Ovary (tissue), 9 donors: Measurements from ENCODE around the gene PCGF3. TPM values are rescaled to one million over a fixed set of nuclear protein-coding genes. Genes with fewer than 3 reads are reported as not detected.
"Not testable (repeated sequence)": the region's sequence is repeated elsewhere in the genome, so short reads cannot be mapped to it uniquely, and the experiment has no call there.

Experiments
- DNase-seq, 5 donors: peaks; one replicate each; pipeline ENCODE4 v3.0.0-alpha.2; 2019 to 2020
- H3K27ac ChIP-seq, 2 donors: fragments of 200-600 bp; one replicate each; pipeline versions ENCODE4 v1.5.1 to v1.8.0; 2019 to 2022
- H3K27me3 ChIP-seq: fragments of 200-600 bp; one replicate; pipeline ENCODE4 v1.8.0; 2022
- H3K36me3 ChIP-seq: fragments of 200-600 bp; sonication (generic); one replicate; pipeline ENCODE4 v1.5.1; 2019
- H3K4me1 ChIP-seq: one replicate; pipeline ENCODE4 v1.8.1; 2013; ENCODE audit warnings: mild to moderate bottlenecking, moderate library complexity; ENCODE audit not compliant: insufficient read depth
- H3K4me3 ChIP-seq: fragments of 200-600 bp; sonication (generic); one replicate; pipeline ENCODE4 v1.5.1; 2017
- H3K9me3 ChIP-seq, 2 donors: fragments of 200-600 bp in 1 of 2; sonication (generic) in 1 of 2; one replicate each; pipeline versions ENCODE4 v1.5.1 to v1.8.1; 2013 to 2019; ENCODE audit warnings: mild to moderate bottlenecking in 1 of 2, moderate library complexity in 1 of 2
- EP300 ChIP-seq: sonication (generic); formaldehyde crosslinking; IDR thresholded peaks from one replicate; pipeline ENCODE4 v1.6.1; 2017; ENCODE audit warnings: antibody characterized with exemption
- POLR2A ChIP-seq: fragments of 450-650 bp; IDR thresholded peaks from one replicate; pipeline ENCODE4 v1.6.1; 2017; ENCODE audit warnings: antibody characterized with exemption, mild to moderate bottlenecking, moderate library complexity
- WGBS, 3 donors: extraction: QIAGEN DNeasy Blood & Tissue Kit in 1 of 3; methylation state at CpG; one replicate each; pipeline versions ENCODE4 v1.1.5 to v1.1.7; 2013 to 2017; 5-methylcytosine and 5-hydroxymethylcytosine counted together
- intact Hi-C, 4 donors: fragments of 100-400 bp; cut with DNase I; formaldehyde crosslinking; loops; one replicate each; pipeline versions ENCODE4 v1.11.0 to v1.15.1; 2022 to 2023
- polyA plus RNA-seq, 2 donors: library from polyadenylated mRNA; stranded (reverse); fragments of 200-250 nt in 1 of 2; fragments of 350-450 nt in 1 of 2; fragmentation: Illumina TruSeq in 1 of 2; extraction: RNeasy Lipid Tissue Mini Kit (QIAGEN cat#74804) in 1 of 2; gene quantifications; one replicate each; pipeline ENCODE4 v1.2.3, GENCODE V29; 2013 to 2014
- total RNA-seq, 7 donors: library from RNA; depleted of rRNA in 2 of 7; stranded (reverse); fragments of >200 nt in 2 of 7; fragmentation: NEBNext Ultra II Directional in 3 of 7; extraction: Animal tissue kit (Norgen Biotek cat#: 25700) in 3 of 7; gene quantifications; one replicate each; pipeline versions ENCODE4 v1.1.0 to v1.2.4, GENCODE V29; 2016 to 2023
- TF ChIP-seq, protein P1 (sequence below), 3 donors: fragments of 450-650 bp in 2 of 3; fragments of 200-600 bp in 1 of 3; IDR thresholded peaks; one replicate each; pipeline versions ENCODE4 v1.5.1 to v1.8.0; 2016 to 2022; ENCODE audit warnings: antibody characterized with exemption in 3 of 3, mild to moderate bottlenecking in 1 of 3
- donor health status: DM: no; HTN: no; CAD: no; lungs with moderate emphysema.
- donor health status: DM: no; HTN: no; CAD: no.
- donor health status: Bipolar disorder and iron deficiency.
- donor health status: DM: yes; HTN: yes; CAD: no.
- donor health status: DM: no; HTN: no; CAD: no.
- donor health status: DM: yes; HTN: yes; CAD: no.

PCGF3 gene
- total and polyA plus RNA-seq, 9 donors = 21.7 to 51.2 (median 45.3) TPM

DNA sequence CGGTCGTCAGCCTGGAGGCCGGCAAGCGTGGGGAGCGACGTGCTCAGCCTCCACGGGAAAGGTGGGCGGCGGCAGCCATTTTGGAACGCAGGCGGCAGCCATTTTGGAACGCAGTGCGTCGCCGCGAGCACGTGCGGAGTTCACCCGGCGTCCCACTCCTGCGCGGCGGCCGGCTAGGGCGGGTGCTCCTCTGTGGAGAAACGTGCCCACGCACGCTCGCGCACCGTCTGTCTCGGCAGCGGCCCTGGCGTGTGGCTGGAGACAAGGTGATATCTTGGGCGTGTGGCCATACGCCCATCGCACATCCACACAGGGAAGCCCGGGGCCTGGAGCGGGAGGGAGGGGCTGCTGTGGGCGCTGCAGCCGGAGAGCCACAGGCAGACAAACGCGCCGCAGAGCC lies 99.2 kb downstream of the PCGF3 start:
- no peak overlapping the region for H3K27ac ChIP-seq
- peaks cover 0 to 10% of the 10 kb centered on the region in 2 donors for H3K9me3 ChIP-seq
- TF ChIP-seq, protein P1, sequence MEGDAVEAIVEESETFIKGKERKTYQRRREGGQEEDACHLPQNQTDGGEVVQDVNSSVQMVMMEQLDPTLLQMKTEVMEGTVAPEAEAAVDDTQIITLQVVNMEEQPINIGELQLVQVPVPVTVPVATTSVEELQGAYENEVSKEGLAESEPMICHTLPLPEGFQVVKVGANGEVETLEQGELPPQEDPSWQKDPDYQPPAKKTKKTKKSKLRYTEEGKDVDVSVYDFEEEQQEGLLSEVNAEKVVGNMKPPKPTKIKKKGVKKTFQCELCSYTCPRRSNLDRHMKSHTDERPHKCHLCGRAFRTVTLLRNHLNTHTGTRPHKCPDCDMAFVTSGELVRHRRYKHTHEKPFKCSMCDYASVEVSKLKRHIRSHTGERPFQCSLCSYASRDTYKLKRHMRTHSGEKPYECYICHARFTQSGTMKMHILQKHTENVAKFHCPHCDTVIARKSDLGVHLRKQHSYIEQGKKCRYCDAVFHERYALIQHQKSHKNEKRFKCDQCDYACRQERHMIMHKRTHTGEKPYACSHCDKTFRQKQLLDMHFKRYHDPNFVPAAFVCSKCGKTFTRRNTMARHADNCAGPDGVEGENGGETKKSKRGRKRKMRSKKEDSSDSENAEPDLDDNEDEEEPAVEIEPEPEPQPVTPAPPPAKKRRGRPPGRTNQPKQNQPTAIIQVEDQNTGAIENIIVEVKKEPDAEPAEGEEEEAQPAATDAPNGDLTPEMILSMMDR (IDR thresholded peaks at IDR 0.05) = no peak
- TF ChIP-seq EP300 = no peak
- TF ChIP-seq POLR2A = no peak
- intact Hi-C loops = no loop called here
- H3K36me3 ChIP-seq = no peaks in the 10 kb centered on the region
- no peak overlapping the region for H3K4me3 ChIP-seq
- H3K4me1 ChIP-seq = no peaks in the 10 kb centered on the region
- DNase-seq = no peak
- H3K27me3 ChIP-seq = no peaks in the 10 kb centered on the region
- WGBS, 3 donors = 72 to 85% (median 79%) methylated on average over 44 of the region's 44 CpGs

DNA sequence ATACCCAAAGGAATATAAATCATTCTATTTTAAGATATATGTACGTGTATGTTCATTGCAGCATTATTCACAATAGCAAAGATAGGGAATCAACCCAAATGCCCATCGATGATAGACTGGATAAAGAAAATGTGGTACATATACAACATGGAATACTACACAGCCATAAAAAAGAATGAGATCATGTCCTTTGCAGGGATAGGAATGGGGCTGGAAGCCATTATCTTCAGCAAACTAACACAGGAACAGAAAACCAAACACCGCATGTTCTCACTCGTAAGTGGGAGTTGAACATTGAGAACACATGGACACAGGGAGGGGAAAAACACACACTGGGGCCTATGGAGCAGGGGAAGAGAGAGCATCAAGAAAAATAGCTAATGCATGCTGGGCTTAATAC lies 101.3 kb downstream of the PCGF3 start:
- H3K4me1 ChIP-seq, H3K36me3 ChIP-seq, H3K27ac ChIP-seq, H3K9me3 ChIP-seq, H3K27me3 ChIP-seq, intact Hi-C loops, DNase-seq, H3K4me3 ChIP-seq: not testable (repeated sequence)
- WGBS, 3 donors = 82 to 92% (median 89%) methylated on average over 4 of the region's 4 CpGs

DNA sequence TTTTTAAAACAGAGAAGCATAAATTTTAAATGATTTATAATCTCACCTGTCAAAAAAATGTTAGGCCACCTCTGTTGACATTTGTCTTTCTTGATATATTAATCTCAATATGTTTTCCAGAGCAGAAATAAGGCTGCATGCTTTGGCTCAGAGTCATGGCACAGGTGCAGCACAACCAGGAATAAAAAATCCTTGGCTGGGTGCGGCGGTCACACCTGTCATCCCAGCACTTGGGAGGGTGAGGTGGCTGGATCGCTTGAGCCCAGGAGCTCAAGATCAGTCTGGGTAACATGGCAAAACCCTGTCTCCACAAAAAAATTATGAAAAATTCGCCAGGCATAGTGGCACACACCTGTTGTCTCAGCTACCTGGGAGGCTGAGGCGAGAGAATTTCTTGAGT lies 102.2 kb downstream of the PCGF3 start:
- DNase-seq = no peak
- H3K4me1 ChIP-seq = no peaks in the 10 kb centered on the region
- intact Hi-C loops = no loop called here
- H3K36me3 ChIP-seq = no peaks in the 10 kb centered on the region
- H3K9me3 ChIP-seq = peaks cover 0 to 5% of the 10 kb centered on the region in 2 donors
- H3K27me3 ChIP-seq = no peaks in the 10 kb centered on the region
- no peak overlapping the region for H3K4me3 ChIP-seq
- H3K27ac ChIP-seq = no peak overlapping the region
- WGBS, 3 donors = 75 to 85% (median 79%) methylated on average over 5 of the region's 5 CpGs
- TF ChIP-seq POLR2A (no peak), EP300 (no peak)
- TF ChIP-seq, protein P1 (IDR thresholded peaks at IDR 0.05) = no peak

DNA sequence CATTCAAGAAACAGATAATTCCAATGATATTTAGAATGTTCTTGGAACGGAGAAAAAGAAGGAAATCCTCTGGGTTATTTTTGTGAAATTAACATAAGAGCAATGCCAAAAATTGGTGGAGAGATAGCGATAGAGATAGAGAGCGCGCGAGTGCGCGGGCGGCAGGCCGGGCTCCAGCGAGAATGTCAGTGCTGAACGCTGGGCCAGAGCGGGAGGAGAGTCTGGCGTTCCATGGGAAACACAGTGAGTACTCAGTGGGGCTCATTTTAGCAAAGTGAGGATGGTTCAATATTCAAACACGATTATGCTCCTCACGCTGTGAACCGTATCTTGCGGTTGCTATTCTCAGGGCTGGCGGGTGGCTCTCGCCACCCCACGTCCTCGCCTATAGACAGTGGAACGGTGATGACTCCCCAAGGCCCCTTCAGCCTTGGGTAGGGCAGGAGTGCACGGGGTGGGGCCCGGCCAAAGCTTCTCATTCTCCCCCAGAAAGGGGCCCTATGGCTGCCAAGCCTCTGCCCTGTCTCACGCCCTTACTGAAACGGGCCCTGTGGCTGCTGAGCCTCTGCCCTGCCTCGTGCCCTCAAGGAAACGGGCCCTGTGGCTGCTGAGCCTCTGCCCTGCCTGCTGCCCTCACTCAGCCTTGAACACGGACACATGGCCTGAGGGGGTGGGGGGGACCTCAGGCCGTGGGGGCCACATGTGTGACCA lies 103.4 kb downstream of the PCGF3 start:
- intact Hi-C loops = no loop called here
- H3K4me3 ChIP-seq = no peak overlapping the region
- H3K27me3 ChIP-seq = no peaks in the 10 kb centered on the region
- no peaks in the 10 kb centered on the region for H3K4me1 ChIP-seq
- TF ChIP-seq EP300 = no peak
- TF ChIP-seq, protein P1 (IDR thresholded peaks at IDR 0.05) = no peak
- no peak for TF ChIP-seq POLR2A
- H3K36me3 ChIP-seq = no peaks in the 10 kb centered on the region
- WGBS, 3 donors = 36 to 48% (median 38%) methylated on average over 30 of the region's 30 CpGs
- no peak for DNase-seq
- H3K9me3 ChIP-seq = peaks cover 0 to 5% of the 10 kb centered on the region in 2 donors
- no peak overlapping the region for H3K27ac ChIP-seq

DNA sequence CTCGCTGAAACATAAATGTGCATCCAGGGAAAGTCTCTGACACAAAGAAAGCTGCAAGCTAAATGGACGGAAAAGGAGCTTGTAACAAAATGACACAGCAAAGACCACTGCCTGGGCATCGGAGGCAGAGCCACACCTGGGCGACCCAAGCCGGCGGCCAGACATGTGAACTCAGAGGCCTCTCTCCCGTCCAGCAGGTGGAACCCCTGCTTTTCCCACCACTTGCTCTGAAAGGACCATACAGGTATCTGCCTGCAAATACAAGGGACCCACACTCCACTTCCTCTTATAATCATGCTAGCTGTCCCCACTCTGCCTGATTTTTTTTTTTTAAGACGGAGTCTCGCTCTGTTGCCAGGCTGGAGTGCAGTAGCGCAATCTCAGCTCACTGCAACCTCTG lies 108.3 kb downstream of the PCGF3 start:
- Histone ChIP-seq H3K9me3 (no peaks in the 10 kb centered on the region), H3K4me3 (no peak overlapping the region), H3K36me3 (no peaks in the 10 kb centered on the region), H3K27ac (no peak overlapping the region), H3K27me3 (no peaks in the 10 kb centered on the region), H3K4me1 (no peaks in the 10 kb centered on the region)
- intact Hi-C loops = no loop called here
- 51 to 54% (median 54%) methylated on average over 10 of the region's 10 CpGs for WGBS, 3 donors
- no peak for TF ChIP-seq POLR2A
- TF ChIP-seq EP300 = no peak
- TF ChIP-seq, protein P1 (IDR thresholded peaks at IDR 0.05) = no peak
- DNase-seq = no peak
